Endothelial cell of umbilical vein (primary cell): Measurements from ENCODE around the gene OR6K3. TPM values are rescaled to one million over a fixed set of nuclear protein-coding genes. Genes with fewer than 3 reads are reported as not detected.

Source experiments
- BruUV-seq: library from RNA; stranded (reverse); fragments of 400-500 nt; replicated peaks from 2 replicates; lab custom pipeline; 2021; lab: Mats Ljungman, UMichigan
- CTCF ChIA-PET: fragments of 300-600, 350-600 bp; sonication (Branson Sonifier 250); formaldehyde crosslinking; loops from one replicate; lab custom pipeline; 2021; ENCODE audit warnings: antibody characterized with exemption, inconsistent platforms; lab: Charles Lee
- POLR2A ChIA-PET: fragments of 300-600, 350-600 bp; sonication (Branson Sonifier 250); formaldehyde crosslinking; loops from one replicate; lab custom pipeline; 2021; ENCODE audit warnings: antibody characterized with exemption, inconsistent platforms; lab: Charles Lee
- DNase-seq: peaks from one replicate; pipeline ENCODE4 v3.0.0-alpha.2; 2011; ENCODE audit warnings: low read depth, low spot score
- FAIRE-seq: peaks from 2 replicates; lab custom pipeline; 2011; peaks lifted over from hg19 to GRCh38; lab: Jason Lieb, UNC
- H2AFZ ChIP-seq: 2 replicates; pipeline ENCODE4 v1.6.0; 2012; ENCODE audit warnings: low read depth, low read length, control low read depth, inconsistent platforms
- H3K27ac ChIP-seq: 2 replicates; pipeline ENCODE4 v1.5.1; 2011; ENCODE audit warnings: low read depth, mild to moderate bottlenecking, control low read depth, low read length, moderate library complexity; ENCODE audit not compliant: insufficient read depth
- H3K27me3 ChIP-seq, 2 experiments: 2 replicates each; pipeline versions ENCODE4 v1.6.0 to v1.6.1; 2011; ENCODE audit warnings: low read length in 2 of 2, mixed read lengths in 1 of 2; ENCODE audit not compliant: control insufficient read depth in 2 of 2, insufficient read depth in 2 of 2
- H3K36me3 ChIP-seq, 2 experiments: 2 replicates in 1 of 2; 3 replicates in 1 of 2; pipeline ENCODE4 v1.5.1; 2011; ENCODE audit warnings: low read length in 2 of 2, mild to moderate bottlenecking in 1 of 2, moderate library complexity in 1 of 2; ENCODE audit not compliant: control insufficient read depth in 2 of 2, insufficient read depth in 2 of 2; ENCODE audit errors: extremely low read depth in 1 of 2
- H3K4me1 ChIP-seq: 3 replicates; pipeline ENCODE4 v1.5.1; 2011; ENCODE audit warnings: mild to moderate bottlenecking, low read length; ENCODE audit not compliant: control insufficient read depth, insufficient read depth; ENCODE audit errors: extremely low read depth
- H3K4me2 ChIP-seq: 2 replicates; pipeline ENCODE4 v1.6.1; 2011; ENCODE audit warnings: low read length, control low read depth, mixed read lengths; ENCODE audit not compliant: insufficient read depth
- H3K4me3 ChIP-seq, 3 experiments: fragments of 200-600 bp in 1 of 3; sonication (generic), shearing (Covaris generic) in 1 of 3; replicated peaks in 1 of 3; 2 replicates each; pipeline ENCODE4 v1.5.1; 2011 to 2016; ENCODE audit warnings: control low read depth in 3 of 3, low read length in 3 of 3, mild to moderate bottlenecking in 2 of 3, inconsistent platforms in 1 of 3, low read depth in 1 of 3, moderate library complexity in 1 of 3; ENCODE audit not compliant: insufficient read depth in 1 of 3
- H3K79me2 ChIP-seq: 2 replicates; pipeline ENCODE4 v1.6.0; 2012; ENCODE audit warnings: low read length, inconsistent platforms; ENCODE audit not compliant: control insufficient read depth, insufficient read depth
- H3K9ac ChIP-seq: replicated peaks from 2 replicates; pipeline ENCODE3; 2011; ENCODE audit warnings: low read length, control low read depth; ENCODE audit not compliant: insufficient read depth; ENCODE audit errors: extremely low read depth
- H3K9me1 ChIP-seq: replicated peaks from 3 replicates; pipeline ENCODE4 v1.6.0; 2011; ENCODE audit warnings: mild to moderate bottlenecking, low read length; ENCODE audit not compliant: control insufficient read depth, insufficient read depth; ENCODE audit errors: extremely low read depth
- H3K9me3 ChIP-seq: replicated peaks from 2 replicates; pipeline ENCODE4 v1.5.1; 2012; ENCODE audit warnings: low read length, inconsistent platforms; ENCODE audit not compliant: control insufficient read depth, insufficient read depth
- H4K20me1 ChIP-seq: replicated peaks from 2 replicates; pipeline ENCODE3; 2011; ENCODE audit warnings: mild to moderate bottlenecking, low read length; ENCODE audit not compliant: control insufficient read depth, insufficient read depth; ENCODE audit errors: extremely low read depth
- EZH2 ChIP-seq: IDR thresholded peaks from 2 replicates; pipeline ENCODE4 v1.6.1; 2012; ENCODE audit warnings: borderline replicate concordance, low read depth, mild to moderate bottlenecking, moderate library complexity, low read length, inconsistent platforms; ENCODE audit not compliant: severe bottlenecking
- FOS ChIP-seq: IDR thresholded peaks from 2 replicates; pipeline ENCODE4 v1.6.1; 2011; ENCODE audit warnings: mild to moderate bottlenecking, low read length, moderate library complexity, borderline replicate concordance; ENCODE audit not compliant: insufficient read depth
- GATA2 ChIP-seq: IDR thresholded peaks from 2 replicates; pipeline ENCODE4 v1.7.0; 2011; ENCODE audit warnings: low read depth, mild to moderate bottlenecking, moderate library complexity, mixed read lengths, low read length; ENCODE audit not compliant: insufficient read length, insufficient read depth
- JUN ChIP-seq: IDR thresholded peaks from 2 replicates; pipeline ENCODE4 v1.6.1; 2011; ENCODE audit warnings: borderline replicate concordance, low read depth; ENCODE audit not compliant: insufficient read length, insufficient read depth
- MYC ChIP-seq: IDR thresholded peaks from one replicate; pipeline ENCODE4 v1.6.1; 2011; ENCODE audit warnings: mild to moderate bottlenecking, low read depth, low read length
- POLR2A ChIP-seq: IDR thresholded peaks from 2 replicates; pipeline ENCODE4 v1.6.1; 2012; ENCODE audit warnings: low read depth, mild to moderate bottlenecking, control low read depth, low read length
- POLR2AphosphoS5 ChIP-seq: IDR thresholded peaks from 2 replicates; pipeline ENCODE4 v1.6.1; 2012; ENCODE audit warnings: low read depth, mild to moderate bottlenecking, control low read depth, low read length, moderate library complexity; ENCODE audit not compliant: insufficient read depth
- dilution Hi-C: fragments of 300-500 bp; cut with MboI; formaldehyde crosslinking; loops from one replicate; pipeline ENCODE4 v1.15.0; 2019; ENCODE audit warnings: low sequenced_read_pairs; ENCODE audit not compliant: extremely low pct_ligation_motif_present
- intact Hi-C: fragments of 100-400 bp; cut with micrococcal nuclease; formaldehyde crosslinking; loops from one replicate; pipeline ENCODE4 v1.10.0; 2022
- polyA plus RNA-seq, 4 experiments: library from polyadenylated mRNA; depleted of rRNA in 3 of 4; stranded (reverse) in 3 of 4; unstranded in 1 of 4; fragments of >200 nt; gene quantifications; 2 replicates each; pipeline versions ENCODE4 v1.2.1 to v1.2.3, GENCODE V29; 2011 to 2012; ENCODE audit warnings: missing spikeins in 1 of 4
- total RNA-seq: library from RNA; stranded (reverse); gene quantifications from 2 replicates; pipeline ENCODE4 v1.2.3, GENCODE V29; 2021
- TF ChIP-seq, protein P1 (sequence below), 2 donors: IDR thresholded peaks; 1 replicate in 1 of 2; 2 replicates in 1 of 2; pipeline ENCODE4 v1.5.1; 2011; ENCODE audit warnings: low read length in 2 of 2, mild to moderate bottlenecking in 2 of 2, moderate library complexity in 2 of 2, control low read depth in 1 of 2, inconsistent platforms in 1 of 2, low read depth in 1 of 2; ENCODE audit not compliant: insufficient read depth in 1 of 2; ENCODE audit errors: extremely low read depth in 1 of 2
- TF ChIP-seq, protein P2 (sequence below): IDR thresholded peaks from 2 replicates; pipeline ENCODE4 v1.6.1; 2011; ENCODE audit not compliant: insufficient read depth, insufficient read length

The OR6K3 gene
- total and polyA plus RNA-seq, 2 donors (not counting 3 experiments of a cell fraction or from before 2014, with no cell fraction given): not detected

DNA sequence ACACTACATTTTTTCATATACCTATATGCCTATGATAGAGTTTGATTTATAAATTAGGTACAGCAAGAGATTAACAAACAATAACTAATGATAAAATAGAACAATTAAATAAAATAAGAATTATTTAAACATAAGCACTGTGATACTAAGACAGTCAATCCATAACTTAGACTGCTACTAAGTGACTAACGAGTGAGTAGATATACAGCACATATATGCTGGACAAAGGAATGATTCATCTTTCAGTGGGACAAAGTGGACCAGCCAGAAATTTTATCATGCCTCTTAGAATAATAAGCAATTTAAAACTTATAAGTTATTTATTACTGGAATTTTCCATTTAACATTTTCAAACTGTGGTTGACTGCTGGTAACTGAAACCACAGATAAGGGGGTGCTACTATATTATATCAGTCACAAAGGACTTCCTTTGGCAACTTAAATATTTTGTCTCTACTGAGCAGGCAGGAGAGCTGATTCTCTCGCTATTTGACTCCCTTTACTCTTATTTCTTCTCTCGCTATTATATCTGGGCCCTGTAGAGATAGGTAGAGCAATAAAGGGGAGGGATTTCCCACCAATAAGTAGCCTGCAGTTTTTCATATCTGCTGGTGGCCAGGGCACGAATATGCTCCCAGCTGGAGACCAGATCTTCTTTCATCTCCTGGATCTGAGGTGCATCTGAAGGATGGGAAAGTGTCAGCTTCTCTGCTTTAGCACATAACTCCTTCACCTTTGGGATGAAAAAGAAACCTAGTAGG lies 44.8 kb downstream of the OR6K3 start:
- Histone ChIP-seq H3K9ac (no peak overlapping the region), H3K27me3 (no peaks in the 10 kb centered on the region), H3K9me1 (no peaks in the 10 kb centered on the region), H3K36me3 (no peaks in the 10 kb centered on the region), H2AFZ (no peak overlapping the region), H3K4me3 (no peak overlapping the region), H4K20me1 (no peaks in the 10 kb centered on the region), H3K9me3 (no peaks in the 10 kb centered on the region), H3K79me2 (no peaks in the 10 kb centered on the region), H3K27ac (no peak overlapping the region), H3K4me2 (no peak overlapping the region), H3K4me1 (no peaks in the 10 kb centered on the region)
- dilution Hi-C loops (no loop called here), intact Hi-C loops (no loop called here)
- TF ChIP-seq, protein P1, sequence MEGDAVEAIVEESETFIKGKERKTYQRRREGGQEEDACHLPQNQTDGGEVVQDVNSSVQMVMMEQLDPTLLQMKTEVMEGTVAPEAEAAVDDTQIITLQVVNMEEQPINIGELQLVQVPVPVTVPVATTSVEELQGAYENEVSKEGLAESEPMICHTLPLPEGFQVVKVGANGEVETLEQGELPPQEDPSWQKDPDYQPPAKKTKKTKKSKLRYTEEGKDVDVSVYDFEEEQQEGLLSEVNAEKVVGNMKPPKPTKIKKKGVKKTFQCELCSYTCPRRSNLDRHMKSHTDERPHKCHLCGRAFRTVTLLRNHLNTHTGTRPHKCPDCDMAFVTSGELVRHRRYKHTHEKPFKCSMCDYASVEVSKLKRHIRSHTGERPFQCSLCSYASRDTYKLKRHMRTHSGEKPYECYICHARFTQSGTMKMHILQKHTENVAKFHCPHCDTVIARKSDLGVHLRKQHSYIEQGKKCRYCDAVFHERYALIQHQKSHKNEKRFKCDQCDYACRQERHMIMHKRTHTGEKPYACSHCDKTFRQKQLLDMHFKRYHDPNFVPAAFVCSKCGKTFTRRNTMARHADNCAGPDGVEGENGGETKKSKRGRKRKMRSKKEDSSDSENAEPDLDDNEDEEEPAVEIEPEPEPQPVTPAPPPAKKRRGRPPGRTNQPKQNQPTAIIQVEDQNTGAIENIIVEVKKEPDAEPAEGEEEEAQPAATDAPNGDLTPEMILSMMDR (IDR thresholded peaks at IDR 0.05; ENCODE audit: extremely low read depth in 1 of 2, insufficient read depth in 1 of 2, low read depth in 1 of 2, low read length in 2 of 2): no peak
- TF ChIP-seq JUN: no peak
- no peak for TF ChIP-seq EZH2
- TF ChIP-seq, protein P2, sequence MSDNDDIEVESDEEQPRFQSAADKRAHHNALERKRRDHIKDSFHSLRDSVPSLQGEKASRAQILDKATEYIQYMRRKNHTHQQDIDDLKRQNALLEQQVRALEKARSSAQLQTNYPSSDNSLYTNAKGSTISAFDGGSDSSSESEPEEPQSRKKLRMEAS: no peak
- no peak for TF ChIP-seq MYC
- no peak for TF ChIP-seq POLR2AphosphoS5
- TF ChIP-seq POLR2A: no peak
- TF ChIP-seq GATA2: no peak
- no peak for TF ChIP-seq FOS
- CTCF ChIA-PET: no interaction called here
- FAIRE-seq (no peak), DNase-seq (no peak)
- BruUV-seq: no TSS peak
- POLR2A ChIA-PET: no interaction called here
